ENCODE data around the gene ARHGAP40. TPM values are rescaled to one million over a fixed set of nuclear protein-coding genes. Genes with fewer than 3 reads are reported as not detected.

The ARHGAP40 gene
- total and polyA plus RNA-seq, 9 of the 15 experiments (the other 6 are each of a cell fraction or from before 2014, with no cell fraction given), result not detected

DNA sequence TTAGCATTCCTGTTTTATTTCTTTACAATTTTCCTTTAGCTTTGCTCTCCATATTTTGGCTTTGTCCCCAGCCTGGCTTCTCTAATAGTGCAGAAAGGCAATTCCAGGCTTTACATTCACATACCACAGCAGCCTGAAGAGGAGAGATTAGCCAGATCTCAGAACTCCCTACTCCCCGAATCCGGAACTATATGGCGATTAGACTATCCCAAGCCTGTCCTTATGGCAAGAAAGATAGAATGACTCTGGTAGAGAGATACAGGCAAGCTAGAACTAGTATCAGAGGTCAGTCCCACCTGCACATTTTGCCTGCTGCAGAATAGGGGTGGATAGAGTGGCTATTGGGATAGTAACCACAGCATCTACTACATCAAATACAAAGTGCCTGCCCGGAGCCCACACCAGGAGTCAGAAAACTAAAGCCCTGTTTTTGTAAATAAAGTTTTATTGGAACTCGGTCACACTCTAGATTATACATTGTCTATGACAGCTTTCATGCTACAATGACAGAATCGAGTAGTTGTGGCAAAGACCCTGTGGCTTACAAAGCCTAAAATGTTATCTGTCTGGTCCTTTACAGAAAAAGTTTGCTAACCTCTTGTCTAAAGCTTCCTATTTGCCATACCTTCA, 37.7 kb upstream of the ARHGAP40 start (continued):
- TF ChIP-seq BRCA1 (IDR thresholded peaks at IDR 0.05), result no peak
- no peak for TF ChIP-seq BRCA1 (CRISPR knock-in tag; IDR thresholded peaks at IDR 0.05)
- peak; percentile 97 for TF ChIP-seq CBFA2T2 (conservative IDR thresholded peaks at IDR 0.05)
- TF ChIP-seq EP300 (IDR thresholded peaks at IDR 0.05; ENCODE audit: low read length), result peak; percentile 84
- TF ChIP-seq ZNF766 (CRISPR knock-in tag; conservative IDR thresholded peaks at IDR 0.05), result 0 out of 2 replicates have a peak, but pooled peaks have one; percentile 50
- TF ChIP-seq EHMT2 (IDR thresholded peaks at IDR 0.05), result no peak
- peak; percentile 94 for TF ChIP-seq NCOR1 (IDR thresholded peaks at IDR 0.05)
- TF ChIP-seq KLF16 (IDR thresholded peaks at IDR 0.05), result peak; percentile 95
- no peak for TF ChIP-seq RBM25 (IDR thresholded peaks at IDR 0.05; ENCODE audit: low read depth, low read length, severe bottlenecking)
- TF ChIP-seq LARP7 (IDR thresholded peaks at IDR 0.05), result no peak
- peak; percentile 70; the same call in 1 of the 2 replicates for TF ChIP-seq LCOR (CRISPR knock-in tag; IDR thresholded peaks at IDR 0.05)
- TF ChIP-seq E2F8 (IDR thresholded peaks at IDR 0.05; ENCODE audit: low read depth, partially characterized antibody), result no peak
- TF ChIP-seq HNRNPK (IDR thresholded peaks at IDR 0.05; ENCODE audit: low read depth, low read length, poor library complexity, severe bottlenecking), result no peak
- TF ChIP-seq NFXL1 (CRISPR knock-in tag; IDR thresholded peaks at IDR 0.05), result no peak
- TF ChIP-seq CBX2 (IDR thresholded peaks at IDR 0.05; ENCODE audit: insufficient read depth, low read length, poor library complexity, severe bottlenecking), result no peak
- no peak for TF ChIP-seq TCFL5 (CRISPR knock-in tag; conservative IDR thresholded peaks at IDR 0.05)
- peak; percentile 23 for TF ChIP-seq SMAD1 (IDR thresholded peaks at IDR 0.05; ENCODE audit: low read depth, low read length, partially characterized antibody)
- peak in 1 of 2 experiments; percentile 87; a peak in 2 of 4 replicates for TF ChIP-seq HDAC1 (IDR thresholded peaks at IDR 0.05)
- no peak for TF ChIP-seq NFE2L1 (tag; IDR thresholded peaks at IDR 0.05; ENCODE audit: borderline replicate concordance, low read depth)
- TF ChIP-seq CREM (IDR thresholded peaks at IDR 0.05; ENCODE audit: low read depth), result peak; percentile 26; the same call in 1 of the 2 replicates
- no peak for TF ChIP-seq ZNF217 (CRISPR knock-in tag; IDR thresholded peaks at IDR 0.05)
- TF ChIP-seq HLTF (IDR thresholded peaks at IDR 0.05), result peak; percentile 75; the same call in 1 of the 2 replicates
- TF ChIP-seq ZKSCAN1 (IDR thresholded peaks at IDR 0.05; ENCODE audit: low read depth, low read length), result 0 out of 2 replicates have a peak, but pooled peaks have one; percentile 10
- peak; percentile 89 for TF ChIP-seq MTA2 (IDR thresholded peaks at IDR 0.05; ENCODE audit: low read depth)
- TF ChIP-seq NCOA2 (IDR thresholded peaks at IDR 0.05; ENCODE audit: partially characterized antibody in 2 of 2), result peak in 1 of 2 experiments; percentile 48
- TF ChIP-seq, protein P1, sequence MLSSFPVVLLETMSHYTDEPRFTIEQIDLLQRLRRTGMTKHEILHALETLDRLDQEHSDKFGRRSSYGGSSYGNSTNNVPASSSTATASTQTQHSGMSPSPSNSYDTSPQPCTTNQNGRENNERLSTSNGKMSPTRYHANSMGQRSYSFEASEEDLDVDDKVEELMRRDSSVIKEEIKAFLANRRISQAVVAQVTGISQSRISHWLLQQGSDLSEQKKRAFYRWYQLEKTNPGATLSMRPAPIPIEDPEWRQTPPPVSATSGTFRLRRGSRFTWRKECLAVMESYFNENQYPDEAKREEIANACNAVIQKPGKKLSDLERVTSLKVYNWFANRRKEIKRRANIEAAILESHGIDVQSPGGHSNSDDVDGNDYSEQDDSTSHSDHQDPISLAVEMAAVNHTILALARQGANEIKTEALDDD (IDR thresholded peaks at IDR 0.05), result peak; percentile 90
- no peak for TF ChIP-seq FOS (IDR thresholded peaks at IDR 0.05; ENCODE audit: extremely low read depth, insufficient read length)
- TF ChIP-seq POU5F1 (IDR thresholded peaks at IDR 0.05; ENCODE audit: borderline replicate concordance, low read depth, low read length, partially characterized antibody), result no peak

Measured in K562 (cell line).